Measurements from ENCODE around the gene GCM1.

DNA sequence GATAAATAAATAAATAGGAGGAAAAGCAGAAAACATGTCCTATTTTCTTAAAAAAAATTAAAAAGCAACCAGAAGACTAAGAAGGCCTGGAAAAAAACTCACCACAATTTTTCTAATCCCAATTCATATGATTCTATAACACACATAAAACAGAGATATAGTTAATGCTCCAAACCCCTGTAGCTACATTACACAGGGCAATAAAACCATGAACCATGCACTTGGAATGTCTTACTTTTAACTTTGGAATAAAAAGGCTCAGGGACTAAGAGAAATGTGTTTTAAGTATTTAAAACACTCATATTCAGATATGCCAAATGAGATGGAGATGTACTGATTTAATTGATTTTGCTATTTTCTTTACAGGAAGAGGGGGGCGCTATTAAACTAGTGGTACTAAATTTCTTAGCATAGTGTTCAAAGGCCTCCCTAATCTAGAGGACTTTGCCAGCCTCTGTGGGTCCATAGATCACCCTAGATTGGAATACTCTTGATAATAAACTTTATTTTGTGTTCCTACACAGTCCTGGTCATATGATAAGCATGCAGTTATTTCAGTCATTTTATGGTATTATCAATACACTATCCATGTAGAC, 30.3 kb upstream of the GCM1 start:
- TF ChIP-seq POLR2A (IDR thresholded peaks at IDR 0.05; ENCODE audit: low read depth, low read length) (no peak), POLR2AphosphoS5 (IDR thresholded peaks at IDR 0.05; ENCODE audit: low read depth, low read length) (no peak)

Data from GM12892 (cell line).